Prostate gland (tissue), 2 donors: Measurements from ENCODE around the gene ZNF782. TPM values are rescaled to one million over a fixed set of nuclear protein-coding genes. Genes with fewer than 3 reads are reported as not detected.
"Not testable (repeated sequence)": the region's sequence is repeated elsewhere in the genome, so short reads cannot be mapped to it uniquely, and the experiment has no call there.

Experiments used
- DNase-seq: peaks from one replicate; pipeline ENCODE4 v3.0.0-alpha.2; 2019; ENCODE audit warnings: low spot score
- H3K27ac ChIP-seq, 2 donors: fragments of 200-600 bp; sonication (generic); 2 replicates each; pipeline ENCODE4 v1.5.1; 2017 to 2019
- H3K27me3 ChIP-seq: fragments of 200-600 bp; sonication (generic); replicated peaks from 2 replicates; pipeline ENCODE4 v1.5.1; 2019; ENCODE audit not compliant: insufficient read depth
- H3K36me3 ChIP-seq, 2 donors: fragments of 200-600 bp; sonication (generic); 1 replicate in 1 of 2; 2 replicates in 1 of 2; pipeline versions ENCODE4 v1.5.1 to v1.8.1; 2017 to 2019
- H3K4me1 ChIP-seq: fragments of 200-600 bp; sonication (generic); replicated peaks from 2 replicates; pipeline ENCODE4 v1.5.1; 2019
- H3K4me3 ChIP-seq, 2 donors: fragments of 200-600 bp; sonication (generic); 2 replicates each; pipeline ENCODE4 v1.5.1; 2017 to 2019
- H3K9me3 ChIP-seq: fragments of 200-600 bp; sonication (generic); 2 replicates; pipeline ENCODE4 v1.5.1; 2017
- CTCF ChIP-seq, 4 experiments: fragments of 200-600 bp in 2 of 4; fragments of 450-650 bp in 2 of 4; sonication (generic) in 2 of 4; IDR thresholded peaks; 1 replicate in 3 of 4; 2 replicates in 1 of 4; pipeline ENCODE4 v1.5.1; 2016 to 2019; ENCODE audit warnings: antibody characterized with exemption in 4 of 4, mild to moderate bottlenecking in 2 of 4, moderate library complexity in 2 of 4
- POLR2A ChIP-seq: fragments of 450-650 bp; IDR thresholded peaks from one replicate; pipeline ENCODE4 v1.6.1; 2016; ENCODE audit warnings: antibody characterized with exemption, mild to moderate bottlenecking
- POLR2AphosphoS5 ChIP-seq: sonication (generic); formaldehyde crosslinking; IDR thresholded peaks from one replicate; pipeline ENCODE4 v1.6.1; 2017; ENCODE audit warnings: antibody characterized with exemption
- WGBS: methylation state at CpG from one replicate; pipeline ENCODE4 v1.1.5; 2018; 5-methylcytosine and 5-hydroxymethylcytosine counted together
- intact Hi-C: fragments of 100-400 bp; cut with DNase I; formaldehyde crosslinking; loops from one replicate; pipeline ENCODE4 v1.14.2; 2022
- total RNA-seq, 2 donors: library from RNA; depleted of rRNA; stranded (reverse); fragments of >200 nt; gene quantifications; one replicate each; pipeline ENCODE4 v1.1.0, GENCODE V29; 2016

ZNF782 gene
- total RNA-seq, 2 donors from 2014 or later: 15.8 to 30.9 TPM

DNA sequence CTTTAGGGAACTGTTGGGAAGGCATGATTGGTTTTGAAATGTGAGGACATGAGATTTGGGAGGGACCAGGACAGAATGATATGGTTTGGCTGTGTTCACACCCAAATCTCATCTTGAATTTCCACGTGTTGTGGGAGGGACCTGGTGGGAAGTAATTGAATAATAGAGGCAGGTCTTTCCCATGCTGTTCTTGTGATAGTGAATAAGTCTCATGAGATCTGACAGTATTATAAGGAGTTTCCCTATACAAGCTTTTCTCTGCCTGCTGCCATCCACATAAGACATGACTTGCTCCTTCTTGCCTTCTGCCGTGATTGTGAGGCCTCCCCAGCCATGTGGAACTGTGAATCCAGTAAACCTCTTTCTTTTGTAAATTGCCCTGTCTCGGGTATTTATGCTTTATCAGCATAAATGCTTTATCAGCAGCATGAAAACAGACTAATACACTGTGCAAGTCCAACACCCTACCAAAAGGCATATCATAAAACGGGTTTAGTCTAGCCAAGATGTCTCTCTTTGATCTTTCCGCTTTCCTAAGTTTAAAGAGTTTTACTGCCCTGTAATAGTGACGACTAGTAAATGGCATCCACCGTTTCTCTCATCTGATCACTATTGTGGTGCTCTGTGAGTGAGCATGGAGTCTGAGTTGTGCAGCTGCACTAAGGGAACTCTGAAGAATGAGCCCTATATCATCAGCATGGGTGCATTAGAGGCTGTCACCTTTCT lies 12.9 kb upstream of the ZNF782 start:
- Histone ChIP-seq H3K27ac (no peak overlapping the region), H3K4me1 (no peaks in the 10 kb centered on the region), H3K27me3 (no peaks in the 10 kb centered on the region), H3K4me3 (no peak overlapping the region), H3K9me3 (no peaks in the 10 kb centered on the region), H3K36me3 (no peaks in the 10 kb centered on the region)
- WGBS: 28% methylated on average over 7 of the region's 7 CpGs
- TF ChIP-seq POLR2AphosphoS5 (peak; percentile 28), CTCF (IDR thresholded peaks at IDR 0.05) (no peak)
- DNase-seq: no peak
- intact Hi-C loops: no loop called here

- H3K4me1 ChIP-seq, H3K27ac ChIP-seq, H3K27me3 ChIP-seq, H3K36me3 ChIP-seq, DNase-seq, H3K9me3 ChIP-seq, intact Hi-C loops, H3K4me3 ChIP-seq: not testable (repeated sequence)
- 84% methylated on average over 2 of the region's 2 CpGs for WGBS
Observed at GRCh38 chr9:96865240-96865639, 10.9 kb upstream of the ZNF782 start.

- intact Hi-C loops: loop anchor here (5.0 to 10.0 kb wide), 2 partner anchors 375 to 538 kb away; no protein-coding TSS in a partner anchor
- no peak overlapping the region for H3K27ac ChIP-seq
- H3K9me3 ChIP-seq: no peaks in the 10 kb centered on the region
- H3K4me3 ChIP-seq: no peak overlapping the region
- 56% methylated on average over 8 of the region's 8 CpGs for WGBS
- no peak for TF ChIP-seq POLR2AphosphoS5
- no peaks in the 10 kb centered on the region for H3K36me3 ChIP-seq
- H3K4me1 ChIP-seq: no peaks in the 10 kb centered on the region
- no peaks in the 10 kb centered on the region for H3K27me3 ChIP-seq
- no peak for DNase-seq
Observed at GRCh38 chr9:96859461-96860198, 5.3 kb upstream of the ZNF782 start.

GRCh38 chr9:96858670-96859069 lies 4.4 kb upstream of the ZNF782 start:
- Histone ChIP-seq H3K27ac (no peak overlapping the region), H3K27me3 (no peaks in the 10 kb centered on the region), H3K36me3 (no peaks in the 10 kb centered on the region), H3K4me1 (no peaks in the 10 kb centered on the region), H3K9me3 (no peaks in the 10 kb centered on the region), H3K4me3 (no peak overlapping the region)
- 68% methylated on average over 8 of the region's 8 CpGs for WGBS
- no peak for DNase-seq
- no peak for TF ChIP-seq POLR2AphosphoS5
- TF ChIP-seq CTCF (IDR thresholded peaks at IDR 0.05): no peak
- TF ChIP-seq POLR2A: no peak
- intact Hi-C loops: loop anchor here (5.0 to 10.0 kb wide), 2 partner anchors 376 to 539 kb away; no protein-coding TSS in a partner anchor

DNA sequence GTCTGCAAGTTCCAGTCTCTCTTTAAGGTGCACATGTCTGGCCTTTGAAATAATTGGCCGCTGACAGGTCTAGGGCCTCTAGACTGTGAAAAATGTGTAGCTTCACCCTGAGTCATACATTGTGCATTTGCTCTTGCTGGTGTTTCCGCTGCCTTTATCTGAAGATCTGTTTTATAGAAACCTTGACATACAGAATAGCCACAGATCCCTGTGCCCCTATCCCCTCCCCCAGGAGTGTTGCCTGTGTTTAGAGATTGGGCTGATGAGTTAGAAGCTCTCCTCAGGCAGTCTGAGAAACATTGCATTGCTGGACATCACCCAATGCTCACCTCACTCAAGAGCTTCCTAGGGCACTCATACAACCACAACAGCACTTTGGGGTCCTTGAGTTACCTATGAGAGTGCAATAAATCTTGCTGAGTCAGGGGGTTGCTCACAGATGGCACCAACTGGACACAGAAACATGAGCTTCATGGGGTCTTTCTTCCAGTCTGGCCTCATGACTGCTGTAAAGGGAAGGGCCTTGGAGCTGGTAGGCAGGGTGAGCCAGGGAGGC lies 3.8 kb upstream of the ZNF782 start:
- Histone ChIP-seq H3K9me3 (no peaks in the 10 kb centered on the region), H3K4me3 (no peak overlapping the region), H3K36me3 (no peaks in the 10 kb centered on the region), H3K4me1 (no peaks in the 10 kb centered on the region), H3K27me3 (no peaks in the 10 kb centered on the region), H3K27ac (no peak overlapping the region)
- no peak for TF ChIP-seq CTCF (IDR thresholded peaks at IDR 0.05)
- no peak for TF ChIP-seq POLR2AphosphoS5
- no peak for TF ChIP-seq POLR2A
- DNase-seq: no peak
- intact Hi-C loops: loop anchor here (5.0 to 10.0 kb wide), 2 partner anchors 377 to 539 kb away; no protein-coding TSS in a partner anchor
- WGBS: 73% methylated on average over 2 of the region's 2 CpGs
